ENCODE results near the gene TAF1. TPM values are rescaled to one million over a fixed set of nuclear protein-coding genes. Genes with fewer than 3 reads are reported as not detected.

The TAF1 gene
- total and polyA plus RNA-seq, 2 of the 8 experiments (the other 6 are each of a cell fraction or from before 2014, with no cell fraction given) = 6.3 to 30.2 TPM

- no peak overlapping the region for H4K8ac ChIP-seq (ENCODE audit: extremely low read depth, insufficient read depth, low read length)
- H3K27me3 ChIP-seq (replicated peaks in 1 of 4; ENCODE audit: control insufficient read depth in 3 of 4, extremely low read depth in 1 of 4, insufficient read depth in 3 of 4, low read length in 3 of 4) = no peaks in the 10 kb centered on the region
- no peak overlapping the region for H3K14ac ChIP-seq (ENCODE audit: insufficient read length)
- H2AFZ ChIP-seq (ENCODE audit: low read length) = no peak overlapping the region
- CTCF ChIA-PET (ENCODE audit: partially characterized antibody) = no interaction called here
- no peak overlapping the region for H3K4me3 ChIP-seq (ENCODE audit: extremely low read depth in 1 of 4, insufficient read depth in 2 of 4, low read depth in 3 of 4, low read length in 4 of 4)
- H3K36me3 ChIP-seq (ENCODE audit: control insufficient read depth in 2 of 4, insufficient read depth in 4 of 4, low read length in 3 of 4) = no peaks in the 10 kb centered on the region
- POLR2A ChIA-PET (ENCODE audit: partially characterized antibody) = no interaction called here
- no peak overlapping the region for H2BK5ac ChIP-seq (ENCODE audit: low read depth, low read length)
- H3K23me2 ChIP-seq (ENCODE audit: low read depth, low read length) = no peaks in the 10 kb centered on the region
- H2BK12ac ChIP-seq (ENCODE audit: low read depth, low read length) = no peak overlapping the region
- no peaks in the 10 kb centered on the region for H3K4me1 ChIP-seq (replicated peaks in 1 of 4; ENCODE audit: control insufficient read depth in 3 of 4, insufficient read depth in 4 of 4, low read length in 3 of 4)
- H3K79me1 ChIP-seq (ENCODE audit: low read depth, low read length) = no peaks in the 10 kb centered on the region
- H3K4me2 ChIP-seq (ENCODE audit: insufficient read depth in 1 of 2, low read depth in 2 of 2, low read length in 2 of 2) = no peak overlapping the region
- no peak overlapping the region for H3K23ac ChIP-seq (ENCODE audit: insufficient read length)
- H3K9me3 ChIP-seq (ENCODE audit: insufficient read depth in 2 of 2, low read depth in 1 of 2, low read length in 1 of 2) = no peaks in the 10 kb centered on the region
- H2BK120ac ChIP-seq (replicated peaks; ENCODE audit: low read depth, low read length) = no peak overlapping the region
- no peak overlapping the region for H3K18ac ChIP-seq (ENCODE audit: extremely low read depth, low read length)
- no peak overlapping the region for H3K4ac ChIP-seq (replicated peaks; ENCODE audit: insufficient read length, low read depth, low read length)
- TF ChIP-seq NANOG (IDR thresholded peaks at IDR 0.05; ENCODE audit: insufficient read depth, low read depth, low read length, poor library complexity, severe bottlenecking) (no peak), NRF1 (IDR thresholded peaks at IDR 0.05; ENCODE audit: low read depth, low read length) (no peak), HDAC2 (IDR thresholded peaks at IDR 0.05; ENCODE audit: borderline replicate concordance in 1 of 2, low read depth in 2 of 2, low read length in 2 of 2) (no peak), POLR2AphosphoS5 (IDR thresholded peaks at IDR 0.05; ENCODE audit: low read depth, low read length) (no peak), CREB1 (IDR thresholded peaks at IDR 0.05) (no peak), MAFK (IDR thresholded peaks at IDR 0.05; ENCODE audit: low read depth, low read length) (no peak), TAF7 (optimal IDR thresholded peaks at IDR 0.05; ENCODE audit: borderline replicate concordance, low read depth, low read length) (no peak), HDAC6 (IDR thresholded peaks at IDR 0.05; ENCODE audit: low read depth, low read length) (no peak)
- no peak overlapping the region for H4K91ac ChIP-seq (replicated peaks; ENCODE audit: insufficient read length, low read length)
- H2BK15ac ChIP-seq (ENCODE audit: low read length) = no peak overlapping the region
- no peak overlapping the region for H4K5ac ChIP-seq (ENCODE audit: insufficient read length, low read depth, low read length)
- H3K9ac ChIP-seq (replicated peaks in 1 of 4; ENCODE audit: extremely low read depth in 1 of 4, low read depth in 3 of 4, low read length in 3 of 4) = no peak overlapping the region
- H3K27ac ChIP-seq (ENCODE audit: low read depth, low read length) = no peak overlapping the region
- no peak overlapping the region for H3K56ac ChIP-seq (replicated peaks; ENCODE audit: insufficient read length, low read depth, low read length)
- H3K79me2 ChIP-seq (ENCODE audit: control insufficient read depth in 1 of 2, insufficient read depth in 2 of 2, low read length in 2 of 2) = no peaks in the 10 kb centered on the region
- H2BK20ac ChIP-seq (ENCODE audit: low read length) = no peak overlapping the region
- DNase-seq (ENCODE audit: low read depth in 1 of 2, low spot score in 2 of 2) (no peak), FAIRE-seq (no peak)
- H4K20me1 ChIP-seq (replicated peaks in 1 of 2; ENCODE audit: control insufficient read depth in 1 of 2, insufficient read depth in 2 of 2, low read length in 2 of 2) = no peaks in the 10 kb centered on the region
- 92% methylated on average over 3 of the region's 3 CpGs; no CpG with 5 or more reads in 1 of the 2 experiments for WGBS, 2 experiments (ENCODE audit: extremely low coverage in 1 of 2, insufficient coverage in 1 of 2, insufficient read length in 1 of 2, insufficient replicate concordance in 2 of 2, low coverage in 1 of 2, low lambda C conversion rate in 2 of 2, missing lambda C conversion rate in 1 of 2)
- H2AK5ac ChIP-seq (ENCODE audit: low read depth, low read length) = no peak overlapping the region
Observed at GRCh38 chrX:71496476-71496875, 130.3 kb downstream of the TAF1 start.

All from H1 (cell line).